K562 (cell line): ENCODE results near the gene KLHL35. TPM values are rescaled to one million over a fixed set of nuclear protein-coding genes. Genes with fewer than 3 reads are reported as not detected.

ENCODE experiments used
- ATAC-seq: fragments of 200-7000 bp; cut with Tn5 transposase; 3 replicates; pipeline ENCODE4 v1.9.1; 2020; ENCODE audit warnings: moderate library complexity
- BruUV-seq: library from RNA; stranded (reverse); fragments of 400-500 nt; replicated peaks from 2 replicates; lab custom pipeline; 2021; lab: Mats Ljungman, UMichigan
- CTCF ChIA-PET: fragments of 300-600 bp; formaldehyde crosslinking; extraction: SDS; loops from one replicate; lab custom pipeline; 2021; ENCODE audit warnings: low intra/inter-chr PET ratio; lab: Yijun Ruan, JAX
- POLR2A ChIA-PET: fragments of 300-600, 350-650 bp; sonication (Branson Sonifier 250); formaldehyde crosslinking; extraction: SDS; loops from one replicate; lab custom pipeline; 2021; ENCODE audit warnings: antibody characterized with exemption, inconsistent platforms; lab: Yijun Ruan, JAX
- DNase-seq, 4 experiments: peaks; one replicate each; pipeline versions ENCODE4 v3.0.0 to v3.0.0-alpha.2; 2011 to 2018; ENCODE audit warnings: low spot score in 3 of 4, mixed read lengths in 3 of 4; ENCODE audit errors: extremely low read depth in 1 of 4
- FAIRE-seq: peaks from 2 replicates; lab custom pipeline; 2011; peaks lifted over from hg19 to GRCh38; lab: Jason Lieb, UNC
- H2AFZ ChIP-seq: 2 replicates; pipeline ENCODE4 v1.6.0; 2011; ENCODE audit warnings: low read depth, low read length, control low read depth, inconsistent platforms
- H3K27ac ChIP-seq: fragments of 200-600 bp; 3 replicates; pipeline ENCODE4 v1.8.0; 2011; ENCODE audit warnings: low read depth, mild to moderate bottlenecking, control low read depth, inconsistent platforms, low read length, moderate library complexity, mixed read lengths; ENCODE audit errors: extremely low read depth
- H3K27me3 ChIP-seq, 2 experiments: fragments of 300-600 bp in 1 of 2; 2 replicates in 1 of 2; 3 replicates in 1 of 2; pipeline versions ENCODE4 v1.6.0 to v1.8.0; 2011; ENCODE audit warnings: inconsistent platforms in 2 of 2, low read length in 2 of 2, mild to moderate bottlenecking in 1 of 2, mixed read lengths in 1 of 2, moderate library complexity in 1 of 2; ENCODE audit not compliant: control insufficient read depth in 2 of 2, insufficient read depth in 2 of 2
- H3K36me3 ChIP-seq: fragments of 300-600 bp; 3 replicates; pipeline ENCODE4 v1.8.0; 2011; ENCODE audit warnings: mild to moderate bottlenecking, low read length, inconsistent platforms; ENCODE audit not compliant: control insufficient read depth, insufficient read depth
- H3K4me1 ChIP-seq, 2 experiments: fragments of 200-600 bp in 1 of 2; replicated peaks in 1 of 2; 2 replicates in 1 of 2; 3 replicates in 1 of 2; pipeline versions ENCODE4 v1.5.1 to v1.8.0; 2011; ENCODE audit warnings: inconsistent platforms in 2 of 2, low read length in 2 of 2, mild to moderate bottlenecking in 1 of 2, mixed read lengths in 1 of 2, moderate library complexity in 1 of 2; ENCODE audit not compliant: control insufficient read depth in 2 of 2, insufficient read depth in 2 of 2
- H3K4me2 ChIP-seq: 2 replicates; pipeline ENCODE4 v1.6.1; 2011; ENCODE audit warnings: low read length, control low read depth, inconsistent platforms, mixed read lengths; ENCODE audit not compliant: insufficient read depth
- H3K4me3 ChIP-seq: fragments of 200-600 bp; sonication (generic), shearing (Covaris generic); 2 replicates; pipeline ENCODE4 v1.5.1; 2016; ENCODE audit warnings: control low read depth, inconsistent platforms
- H3K79me2 ChIP-seq: fragments of 200-600 bp; 3 replicates; pipeline ENCODE4 v1.8.0; 2011; ENCODE audit warnings: low read length, inconsistent platforms; ENCODE audit not compliant: control insufficient read depth, insufficient read depth
- H3K9ac ChIP-seq, 2 experiments: 2 replicates each; pipeline versions ENCODE4 v1.6.0 to v1.6.1; 2011; ENCODE audit warnings: low read depth in 2 of 2, low read length in 2 of 2, control low read depth in 1 of 2, inconsistent platforms in 1 of 2, mild to moderate bottlenecking in 1 of 2, mixed read lengths in 1 of 2; ENCODE audit not compliant: insufficient read depth in 1 of 2
- H3K9me1 ChIP-seq: one replicate; pipeline ENCODE4 v1.6.0; 2011; ENCODE audit warnings: inconsistent platforms, mild to moderate bottlenecking, low read length, moderate library complexity; ENCODE audit not compliant: control insufficient read depth, insufficient read depth
- H3K9me3 ChIP-seq: replicated peaks from 2 replicates; pipeline ENCODE4 v1.5.1; 2011; ENCODE audit warnings: low read depth, low read length, inconsistent platforms; ENCODE audit not compliant: control insufficient read depth, insufficient read depth
- H4K20me1 ChIP-seq: replicated peaks from 2 replicates; pipeline ENCODE4 v1.6.1; 2011; ENCODE audit warnings: low read length, inconsistent platforms, mixed read lengths; ENCODE audit not compliant: control insufficient read depth, insufficient read depth
- ASH1L ChIP-seq: fragments of 450-650 bp; IDR thresholded peaks from 2 replicates; pipeline ENCODE4 v1.6.1; 2018; ENCODE audit warnings: borderline replicate concordance, mild to moderate bottlenecking, low read depth; ENCODE audit not compliant: partially characterized antibody
- CEBPB ChIP-seq: fragments of 450-650 bp; IDR thresholded peaks from 2 replicates; pipeline ENCODE4 v1.6.1; 2016; ENCODE audit warnings: missing genetic modification characterization, missing compliant biosample characterization
- CREB1 ChIP-seq, 2 experiments: sonication (generic) in 1 of 2; formaldehyde crosslinking in 1 of 2; IDR thresholded peaks; 2 replicates each; pipeline versions ENCODE4 v1.6.1 to v1.8.0; 2012 to 2022; ENCODE audit warnings: inconsistent platforms in 1 of 2, mild to moderate bottlenecking in 1 of 2, missing genetic modification reagents in 1 of 2, moderate library complexity in 1 of 2
- ELF2 ChIP-seq: fragments of 250-450 bp; sonication (Bioruptor Pico); IDR thresholded peaks from 2 replicates; pipeline ENCODE4 v1.5.0; 2021; ENCODE audit warnings: mild to moderate bottlenecking
- NFRKB ChIP-seq: fragments of 450-650 bp; IDR thresholded peaks from 2 replicates; pipeline ENCODE4 v1.6.1; 2016; ENCODE audit warnings: low read depth
- SMAD1 ChIP-seq: fragments of 150-350 bp; IDR thresholded peaks from 2 replicates; pipeline ENCODE4 v1.6.1; 2014; ENCODE audit warnings: low read length, low read depth; ENCODE audit not compliant: partially characterized antibody
- SMC3 ChIP-seq: conservative IDR thresholded peaks from 2 replicates; pipeline ENCODE4 v1.6.1; 2011; ENCODE audit warnings: low read depth, low read length, improper control_type of control experiment; ENCODE audit not compliant: insufficient read depth
- SOX6 ChIP-seq: fragments of 450-650 bp; IDR thresholded peaks from 2 replicates; pipeline ENCODE4 v1.6.1; 2014; ENCODE audit warnings: mild to moderate bottlenecking
- TCFL5 ChIP-seq: fragments of 250-450 bp; sonication (Bioruptor Pico); conservative IDR thresholded peaks from 2 replicates; pipeline ENCODE4 v1.6.1; 2021; ENCODE audit warnings: mild to moderate bottlenecking, moderate library complexity, matching md5 sums
- ZNF174 ChIP-seq: fragments of 250-450 bp; sonication (Bioruptor Pico); IDR thresholded peaks from 2 replicates; pipeline ENCODE4 v1.4.0; 2020; ENCODE audit warnings: mild to moderate bottlenecking
- WGBS: fragments of 100-300 bp; shearing (Covaris generic); methylation state at CpG from one replicate; pipeline ENCODE4 v1.1.6; 2016; ENCODE audit warnings: low coverage, mixed read lengths; ENCODE audit not compliant: insufficient coverage; ENCODE audit errors: missing lambda C conversion rate; 5-methylcytosine and 5-hydroxymethylcytosine counted together
- in situ Hi-C: fragments of 300-500 bp; cut with MboI; formaldehyde crosslinking; loops from 4 replicates; pipeline ENCODE4 v1.15.0; 2018; ENCODE audit warnings: inconsistent platforms, mixed read lengths
- intact Hi-C: fragments of 100-400 bp; cut with micrococcal nuclease; formaldehyde crosslinking; loops from 2 replicates; pipeline ENCODE4 v1.14.2; 2022
- polyA plus RNA-seq, 8 experiments: library from polyadenylated mRNA; depleted of rRNA in 4 of 8; stranded (reverse) in 5 of 8; unstranded in 3 of 8; fragments of >200 nt; fragmentation: Nextera tagmentation in 2 of 8; fragmentation: Illumina TruSeq in 1 of 8; extraction: Ambion mirVana in 2 of 8; extraction: Trizol in 1 of 8; gene quantifications; 2 replicates each; pipeline versions ENCODE4 v1.2.1 to v1.2.3, GENCODE V29; 2011 to 2014; ENCODE audit warnings: inconsistent platforms in 1 of 8, missing spikeins in 1 of 8
- total RNA-seq, 7 experiments: library from RNA; depleted of rRNA in 6 of 7; stranded (reverse); fragments of >200 nt in 6 of 7; fragmentation: Illumina TruSeq in 2 of 7; extraction: Trizol in 2 of 7; gene quantifications; 2 replicates each; pipeline versions ENCODE4 v1.2.1 to v1.2.3, GENCODE V29; 2011 to 2021; ENCODE audit warnings: low replicate concordance in 1 of 7
- TF ChIP-seq, protein P1 (sequence below): fragments of 250-450 bp; sonication (Bioruptor Pico); IDR thresholded peaks from 2 replicates; pipeline ENCODE4 v1.5.0; 2020; ENCODE audit warnings: mild to moderate bottlenecking, borderline replicate concordance
- TF ChIP-seq, protein P2 (sequence below): conservative IDR thresholded peaks from 2 replicates; pipeline ENCODE4 v1.6.1; 2011; ENCODE audit warnings: low read depth, mild to moderate bottlenecking, low read length; ENCODE audit not compliant: control insufficient read depth
- TF ChIP-seq, protein P3 (sequence below): fragments of 200-800 bp; sonication (Bioruptor generic); IDR thresholded peaks from 2 replicates; pipeline ENCODE4 v1.6.1; 2017; ENCODE audit warnings: missing genetic modification characterization, missing compliant biosample characterization

The KLHL35 gene
- total and polyA plus RNA-seq, 9 of the 15 experiments (the other 6 are each of a cell fraction or from before 2014, with no cell fraction given): not detected

GRCh38 chr11:75467881-75468280, 34.9 kb upstream of the KLHL35 start:
- no peak overlapping the region for H3K4me3 ChIP-seq
- no TSS peak for BruUV-seq
- CTCF ChIA-PET: no interaction called here
- WGBS: 83% methylated on average over 4 of the region's 4 CpGs
- no peaks in the 10 kb centered on the region for H3K9me3 ChIP-seq
- DNase-seq (no peak), ATAC-seq (no peak), FAIRE-seq (no peak)
- POLR2A ChIA-PET: interaction anchor here (0.6 to 1.2 kb wide), 6 partner anchors 9 to 420 kb away, joined by 3 to 4 read pairs (median 3); no protein-coding TSS in a partner anchor
- in situ Hi-C loops (no loop called here), intact Hi-C loops (no loop called here)
- H3K9me1 ChIP-seq: no peaks in the 10 kb centered on the region
- H3K4me2 ChIP-seq: 0 out of 2 replicates have a peak overlapping the region, but pooled peaks have one; percentile 61
- no peaks in the 10 kb centered on the region for H3K79me2 ChIP-seq
- H3K9ac ChIP-seq: peak overlapping the region; percentile 15 to 85; a peak in 2 of 4 replicates
- H2AFZ ChIP-seq: peak overlapping the region; percentile 56; the same call in 1 of the 2 replicates
- H3K4me1 ChIP-seq: peaks cover 16 to 32% of the 10 kb centered on the region in 2 experiments
- H3K36me3 ChIP-seq: no peaks in the 10 kb centered on the region; the same call in 2 of the 3 replicates
- H3K27me3 ChIP-seq: no peaks in the 10 kb centered on the region
- H4K20me1 ChIP-seq: no peaks in the 10 kb centered on the region
- TF ChIP-seq NFRKB (no peak), ASH1L (no peak), SMC3 (no peak), TCFL5 (CRISPR knock-in tag) (no peak), SOX6 (no peak), ZNF174 (CRISPR knock-in tag) (no peak), SMAD1 (no peak), ELF2 (CRISPR knock-in tag) (no peak), CREB1 (IDR thresholded peaks at IDR 0.05) (no peak), CREB1 (CRISPR knock-in tag; IDR thresholded peaks at IDR 0.05) (no peak), CEBPB (no peak)
- TF ChIP-seq, protein P1, sequence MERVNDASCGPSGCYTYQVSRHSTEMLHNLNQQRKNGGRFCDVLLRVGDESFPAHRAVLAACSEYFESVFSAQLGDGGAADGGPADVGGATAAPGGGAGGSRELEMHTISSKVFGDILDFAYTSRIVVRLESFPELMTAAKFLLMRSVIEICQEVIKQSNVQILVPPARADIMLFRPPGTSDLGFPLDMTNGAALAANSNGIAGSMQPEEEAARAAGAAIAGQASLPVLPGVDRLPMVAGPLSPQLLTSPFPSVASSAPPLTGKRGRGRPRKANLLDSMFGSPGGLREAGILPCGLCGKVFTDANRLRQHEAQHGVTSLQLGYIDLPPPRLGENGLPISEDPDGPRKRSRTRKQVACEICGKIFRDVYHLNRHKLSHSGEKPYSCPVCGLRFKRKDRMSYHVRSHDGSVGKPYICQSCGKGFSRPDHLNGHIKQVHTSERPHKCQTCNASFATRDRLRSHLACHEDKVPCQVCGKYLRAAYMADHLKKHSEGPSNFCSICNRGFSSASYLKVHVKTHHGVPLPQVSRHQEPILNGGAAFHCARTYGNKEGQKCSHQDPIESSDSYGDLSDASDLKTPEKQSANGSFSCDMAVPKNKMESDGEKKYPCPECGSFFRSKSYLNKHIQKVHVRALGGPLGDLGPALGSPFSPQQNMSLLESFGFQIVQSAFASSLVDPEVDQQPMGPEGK (CRISPR knock-in tag): no peak
- TF ChIP-seq, protein P2, sequence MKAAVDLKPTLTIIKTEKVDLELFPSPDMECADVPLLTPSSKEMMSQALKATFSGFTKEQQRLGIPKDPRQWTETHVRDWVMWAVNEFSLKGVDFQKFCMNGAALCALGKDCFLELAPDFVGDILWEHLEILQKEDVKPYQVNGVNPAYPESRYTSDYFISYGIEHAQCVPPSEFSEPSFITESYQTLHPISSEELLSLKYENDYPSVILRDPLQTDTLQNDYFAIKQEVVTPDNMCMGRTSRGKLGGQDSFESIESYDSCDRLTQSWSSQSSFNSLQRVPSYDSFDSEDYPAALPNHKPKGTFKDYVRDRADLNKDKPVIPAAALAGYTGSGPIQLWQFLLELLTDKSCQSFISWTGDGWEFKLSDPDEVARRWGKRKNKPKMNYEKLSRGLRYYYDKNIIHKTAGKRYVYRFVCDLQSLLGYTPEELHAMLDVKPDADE: no peak
- TF ChIP-seq, protein P3, sequence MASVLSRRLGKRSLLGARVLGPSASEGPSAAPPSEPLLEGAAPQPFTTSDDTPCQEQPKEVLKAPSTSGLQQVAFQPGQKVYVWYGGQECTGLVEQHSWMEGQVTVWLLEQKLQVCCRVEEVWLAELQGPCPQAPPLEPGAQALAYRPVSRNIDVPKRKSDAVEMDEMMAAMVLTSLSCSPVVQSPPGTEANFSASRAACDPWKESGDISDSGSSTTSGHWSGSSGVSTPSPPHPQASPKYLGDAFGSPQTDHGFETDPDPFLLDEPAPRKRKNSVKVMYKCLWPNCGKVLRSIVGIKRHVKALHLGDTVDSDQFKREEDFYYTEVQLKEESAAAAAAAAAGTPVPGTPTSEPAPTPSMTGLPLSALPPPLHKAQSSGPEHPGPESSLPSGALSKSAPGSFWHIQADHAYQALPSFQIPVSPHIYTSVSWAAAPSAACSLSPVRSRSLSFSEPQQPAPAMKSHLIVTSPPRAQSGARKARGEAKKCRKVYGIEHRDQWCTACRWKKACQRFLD: no peak
- peak overlapping the region; percentile 49; the same call in 2 of the 3 replicates for H3K27ac ChIP-seq
